ENCODE measurements around the gene ARID5A. TPM values are rescaled to one million over a fixed set of nuclear protein-coding genes. Genes with fewer than 3 reads are reported as not detected.
A peak's percentile ranks its signal among the peaks of the same experiment; 100 is the strongest.

ARID5A gene
- total and polyA plus RNA-seq, 2 of the 13 experiments (the other 11 are each of a cell fraction or from before 2014, with no cell fraction given), result 6.0 to 9.5 TPM

DNA sequence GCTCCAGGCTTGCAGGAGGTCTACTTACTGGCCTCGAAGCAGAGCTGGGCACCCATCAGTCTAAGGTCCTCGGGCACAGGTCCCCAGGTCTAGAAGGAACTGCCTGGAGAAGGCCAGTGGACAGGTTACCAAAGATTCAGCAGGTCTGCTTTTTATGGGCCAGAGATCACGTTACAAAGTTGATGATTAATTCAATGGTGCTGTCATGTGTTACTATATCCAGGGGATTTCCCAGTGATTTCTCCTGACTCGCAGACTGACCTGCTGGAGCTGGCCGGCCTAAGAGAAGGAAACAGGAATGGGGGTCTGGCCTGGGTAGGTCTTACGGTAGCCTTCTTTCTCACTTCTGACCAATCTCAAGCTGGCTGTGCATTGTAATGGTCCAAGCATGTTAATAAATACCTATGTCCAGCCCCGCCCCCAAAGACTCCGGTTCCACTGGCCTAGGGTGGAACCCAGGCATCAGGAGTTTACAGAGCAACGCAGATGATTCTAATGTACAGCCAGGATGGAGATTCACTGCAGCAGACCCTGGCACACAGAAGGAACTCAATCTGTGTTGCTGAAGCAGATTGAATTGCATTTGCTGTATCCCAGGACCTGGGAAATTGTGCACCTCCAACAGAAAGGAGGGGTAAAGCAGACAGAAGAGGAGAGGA, 31.2 kb upstream of the ARID5A start, which contains the start of gene NEURL3 (continued):
- TF ChIP-seq SNAPC5 (CRISPR knock-in tag; IDR thresholded peaks at IDR 0.05; ENCODE audit: borderline replicate concordance) (no peak), ZNF598 (CRISPR knock-in tag; IDR thresholded peaks at IDR 0.05; ENCODE audit: borderline replicate concordance) (peak; percentile 23; the same call in 1 of the 2 replicates), GTF3A (CRISPR knock-in tag; conservative IDR thresholded peaks at IDR 0.05) (no peak), ZUFSP (CRISPR knock-in tag; IDR thresholded peaks at IDR 0.05; ENCODE audit: borderline replicate concordance) (no peak), PRDM10 (CRISPR knock-in tag; IDR thresholded peaks at IDR 0.05; ENCODE audit: low read depth) (no peak), MIER2 (CRISPR knock-in tag; IDR thresholded peaks at IDR 0.05) (no peak), FOXC1 (CRISPR knock-in tag; IDR thresholded peaks at IDR 0.05; ENCODE audit: borderline replicate concordance) (peak; percentile 67; the same call in 1 of the 2 replicates), ZNF788 (CRISPR knock-in tag; IDR thresholded peaks at IDR 0.05; ENCODE audit: borderline replicate concordance) (0 out of 2 replicates have a peak, but pooled peaks have one; percentile 25), HIVEP1 (CRISPR knock-in tag; IDR thresholded peaks at IDR 0.05) (0 out of 2 replicates have a peak, but pooled peaks have one; percentile 38), RFXANK (CRISPR knock-in tag; IDR thresholded peaks at IDR 0.05) (peak; percentile 80; the same call in 1 of the 2 replicates), MXI1 (IDR thresholded peaks at IDR 0.05; ENCODE audit: borderline replicate concordance, low read depth, low read length) (peak; percentile 36; the same call in 1 of the 3 replicates), HOXA3 (CRISPR knock-in tag; IDR thresholded peaks at IDR 0.05) (no peak)
- TF ChIP-seq, protein P1, sequence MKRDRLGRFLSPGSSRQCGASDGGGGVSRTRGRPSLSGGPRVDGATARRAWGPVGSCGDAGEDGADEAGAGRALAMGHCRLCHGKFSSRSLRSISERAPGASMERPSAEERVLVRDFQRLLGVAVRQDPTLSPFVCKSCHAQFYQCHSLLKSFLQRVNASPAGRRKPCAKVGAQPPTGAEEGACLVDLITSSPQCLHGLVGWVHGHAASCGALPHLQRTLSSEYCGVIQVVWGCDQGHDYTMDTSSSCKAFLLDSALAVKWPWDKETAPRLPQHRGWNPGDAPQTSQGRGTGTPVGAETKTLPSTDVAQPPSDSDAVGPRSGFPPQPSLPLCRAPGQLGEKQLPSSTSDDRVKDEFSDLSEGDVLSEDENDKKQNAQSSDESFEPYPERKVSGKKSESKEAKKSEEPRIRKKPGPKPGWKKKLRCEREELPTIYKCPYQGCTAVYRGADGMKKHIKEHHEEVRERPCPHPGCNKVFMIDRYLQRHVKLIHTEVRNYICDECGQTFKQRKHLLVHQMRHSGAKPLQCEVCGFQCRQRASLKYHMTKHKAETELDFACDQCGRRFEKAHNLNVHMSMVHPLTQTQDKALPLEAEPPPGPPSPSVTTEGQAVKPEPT (CRISPR knock-in tag; IDR thresholded peaks at IDR 0.05; ENCODE audit: low read depth), result no peak
- TF ChIP-seq, protein P2, sequence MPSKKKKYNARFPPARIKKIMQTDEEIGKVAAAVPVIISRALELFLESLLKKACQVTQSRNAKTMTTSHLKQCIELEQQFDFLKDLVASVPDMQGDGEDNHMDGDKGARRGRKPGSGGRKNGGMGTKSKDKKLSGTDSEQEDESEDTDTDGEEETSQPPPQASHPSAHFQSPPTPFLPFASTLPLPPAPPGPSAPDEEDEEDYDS (CRISPR knock-in tag; IDR thresholded peaks at IDR 0.05), result peak; percentile 53; the same call in 1 of the 2 replicates
- TF ChIP-seq, protein P3, sequence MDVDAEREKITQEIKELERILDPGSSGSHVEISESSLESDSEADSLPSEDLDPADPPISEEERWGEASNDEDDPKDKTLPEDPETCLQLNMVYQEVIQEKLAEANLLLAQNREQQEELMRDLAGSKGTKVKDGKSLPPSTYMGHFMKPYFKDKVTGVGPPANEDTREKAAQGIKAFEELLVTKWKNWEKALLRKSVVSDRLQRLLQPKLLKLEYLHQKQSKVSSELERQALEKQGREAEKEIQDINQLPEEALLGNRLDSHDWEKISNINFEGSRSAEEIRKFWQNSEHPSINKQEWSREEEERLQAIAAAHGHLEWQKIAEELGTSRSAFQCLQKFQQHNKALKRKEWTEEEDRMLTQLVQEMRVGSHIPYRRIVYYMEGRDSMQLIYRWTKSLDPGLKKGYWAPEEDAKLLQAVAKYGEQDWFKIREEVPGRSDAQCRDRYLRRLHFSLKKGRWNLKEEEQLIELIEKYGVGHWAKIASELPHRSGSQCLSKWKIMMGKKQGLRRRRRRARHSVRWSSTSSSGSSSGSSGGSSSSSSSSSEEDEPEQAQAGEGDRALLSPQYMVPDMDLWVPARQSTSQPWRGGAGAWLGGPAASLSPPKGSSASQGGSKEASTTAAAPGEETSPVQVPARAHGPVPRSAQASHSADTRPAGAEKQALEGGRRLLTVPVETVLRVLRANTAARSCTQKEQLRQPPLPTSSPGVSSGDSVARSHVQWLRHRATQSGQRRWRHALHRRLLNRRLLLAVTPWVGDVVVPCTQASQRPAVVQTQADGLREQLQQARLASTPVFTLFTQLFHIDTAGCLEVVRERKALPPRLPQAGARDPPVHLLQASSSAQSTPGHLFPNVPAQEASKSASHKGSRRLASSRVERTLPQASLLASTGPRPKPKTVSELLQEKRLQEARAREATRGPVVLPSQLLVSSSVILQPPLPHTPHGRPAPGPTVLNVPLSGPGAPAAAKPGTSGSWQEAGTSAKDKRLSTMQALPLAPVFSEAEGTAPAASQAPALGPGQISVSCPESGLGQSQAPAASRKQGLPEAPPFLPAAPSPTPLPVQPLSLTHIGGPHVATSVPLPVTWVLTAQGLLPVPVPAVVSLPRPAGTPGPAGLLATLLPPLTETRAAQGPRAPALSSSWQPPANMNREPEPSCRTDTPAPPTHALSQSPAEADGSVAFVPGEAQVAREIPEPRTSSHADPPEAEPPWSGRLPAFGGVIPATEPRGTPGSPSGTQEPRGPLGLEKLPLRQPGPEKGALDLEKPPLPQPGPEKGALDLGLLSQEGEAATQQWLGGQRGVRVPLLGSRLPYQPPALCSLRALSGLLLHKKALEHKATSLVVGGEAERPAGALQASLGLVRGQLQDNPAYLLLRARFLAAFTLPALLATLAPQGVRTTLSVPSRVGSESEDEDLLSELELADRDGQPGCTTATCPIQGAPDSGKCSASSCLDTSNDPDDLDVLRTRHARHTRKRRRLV (CRISPR knock-in tag; IDR thresholded peaks at IDR 0.05), result peak; percentile 74; the same call in 1 of the 2 replicates
